DOHH2 (cell line): ENCODE measurements around the gene HNRNPUL1.

Experiments
- H3F3A ChIP-seq: fragments of 200-600 bp; sonication (generic), shearing (Covaris generic); 2 replicates; pipeline ENCODE4 v1.6.0; 2016; ENCODE audit warnings: antibody characterized with exemption, mild to moderate bottlenecking; ENCODE audit not compliant: control insufficient read depth, insufficient read depth
- H3K27ac ChIP-seq: fragments of 200-600 bp; sonication (generic); 2 replicates; pipeline ENCODE4 v1.5.1; 2014; ENCODE audit warnings: low read depth, mild to moderate bottlenecking, low read length, moderate library complexity
- H3K27me3 ChIP-seq: fragments of 200-600 bp; sonication (generic); 2 replicates; pipeline ENCODE4 v1.6.1; 2014; ENCODE audit warnings: mild to moderate bottlenecking, low read length, mixed read lengths; ENCODE audit not compliant: control insufficient read depth
- H3K36me3 ChIP-seq: fragments of 200-600 bp; sonication (generic); 2 replicates; pipeline ENCODE4 v1.6.1; 2014; ENCODE audit warnings: mild to moderate bottlenecking, low read length, moderate library complexity, mixed read lengths; ENCODE audit not compliant: control insufficient read depth
- H3K4me1 ChIP-seq: fragments of 200-600 bp; sonication (generic); 2 replicates; pipeline ENCODE4 v1.6.1; 2014; ENCODE audit warnings: mild to moderate bottlenecking, low read length, mixed read lengths; ENCODE audit not compliant: control insufficient read depth
- H3K4me2 ChIP-seq: fragments of 200-600 bp; sonication (generic); 2 replicates; pipeline ENCODE4 v1.6.0; 2014; ENCODE audit warnings: mild to moderate bottlenecking, low read length, moderate library complexity
- H3K4me3 ChIP-seq: fragments of 200-600 bp; sonication (generic); 2 replicates; pipeline ENCODE4 v1.5.1; 2014; ENCODE audit warnings: mild to moderate bottlenecking, low read length, mixed read lengths
- H3K79me2 ChIP-seq: fragments of 200-600 bp; sonication (generic); 2 replicates; pipeline ENCODE4 v1.6.1; 2014; ENCODE audit warnings: mild to moderate bottlenecking, low read length, mixed read lengths; ENCODE audit not compliant: control insufficient read depth
- H3K9me2 ChIP-seq: fragments of 200-600 bp; sonication (generic); replicated peaks from 2 replicates; pipeline ENCODE4 v1.6.1; 2014; ENCODE audit warnings: mild to moderate bottlenecking, low read length, mixed read lengths; ENCODE audit not compliant: control insufficient read depth
- H3K9me3 ChIP-seq: fragments of 200-600 bp; sonication (generic); 2 replicates; pipeline ENCODE4 v1.6.1; 2014; ENCODE audit warnings: antibody characterized with exemption, low read length, mixed read lengths; ENCODE audit not compliant: control insufficient read depth, insufficient read depth
- H4K20me1 ChIP-seq: fragments of 200-600 bp; sonication (generic); 2 replicates; pipeline ENCODE4 v1.6.0; 2014; ENCODE audit warnings: low read depth, mild to moderate bottlenecking, antibody characterized with exemption, low read length, moderate library complexity; ENCODE audit not compliant: control insufficient read depth, insufficient read depth
- EZH2phosphoT487 ChIP-seq: fragments of 200-600 bp; sonication (generic); IDR thresholded peaks from 2 replicates; pipeline ENCODE4 v1.6.1; 2017; ENCODE audit warnings: borderline replicate concordance, mild to moderate bottlenecking, antibody characterized with exemption, low read length, moderate library complexity, mixed read lengths
- TF ChIP-seq, protein P1 (sequence below): fragments of 200-600 bp; sonication (generic); IDR thresholded peaks from one replicate; pipeline ENCODE4 v1.5.1; 2014; ENCODE audit warnings: antibody characterized with exemption, mild to moderate bottlenecking, low read depth, low read length; ENCODE audit not compliant: poor library complexity, severe bottlenecking

HNRNPUL1 gene

GRCh38 chr19:41355802-41356201 lies 91.6 kb downstream of the HNRNPUL1 start:
- TF ChIP-seq, protein P1, sequence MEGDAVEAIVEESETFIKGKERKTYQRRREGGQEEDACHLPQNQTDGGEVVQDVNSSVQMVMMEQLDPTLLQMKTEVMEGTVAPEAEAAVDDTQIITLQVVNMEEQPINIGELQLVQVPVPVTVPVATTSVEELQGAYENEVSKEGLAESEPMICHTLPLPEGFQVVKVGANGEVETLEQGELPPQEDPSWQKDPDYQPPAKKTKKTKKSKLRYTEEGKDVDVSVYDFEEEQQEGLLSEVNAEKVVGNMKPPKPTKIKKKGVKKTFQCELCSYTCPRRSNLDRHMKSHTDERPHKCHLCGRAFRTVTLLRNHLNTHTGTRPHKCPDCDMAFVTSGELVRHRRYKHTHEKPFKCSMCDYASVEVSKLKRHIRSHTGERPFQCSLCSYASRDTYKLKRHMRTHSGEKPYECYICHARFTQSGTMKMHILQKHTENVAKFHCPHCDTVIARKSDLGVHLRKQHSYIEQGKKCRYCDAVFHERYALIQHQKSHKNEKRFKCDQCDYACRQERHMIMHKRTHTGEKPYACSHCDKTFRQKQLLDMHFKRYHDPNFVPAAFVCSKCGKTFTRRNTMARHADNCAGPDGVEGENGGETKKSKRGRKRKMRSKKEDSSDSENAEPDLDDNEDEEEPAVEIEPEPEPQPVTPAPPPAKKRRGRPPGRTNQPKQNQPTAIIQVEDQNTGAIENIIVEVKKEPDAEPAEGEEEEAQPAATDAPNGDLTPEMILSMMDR = no peak
- no peak for TF ChIP-seq EZH2phosphoT487
- H3K36me3 ChIP-seq = peaks cover 23% of the 10 kb centered on the region
- no peak overlapping the region for H3K4me2 ChIP-seq
- no peak overlapping the region for H3K4me3 ChIP-seq
- H3K9me2 ChIP-seq = no peaks in the 10 kb centered on the region
- H3K27ac ChIP-seq = no peak overlapping the region
- no peaks in the 10 kb centered on the region for H3K27me3 ChIP-seq
- H3K79me2 ChIP-seq = peaks cover 32% of the 10 kb centered on the region
- no peaks in the 10 kb centered on the region for H3K9me3 ChIP-seq
- H3K4me1 ChIP-seq = peaks cover 9% of the 10 kb centered on the region
- H3F3A ChIP-seq = no peaks in the 10 kb centered on the region
- peaks cover 4% of the 10 kb centered on the region; the same call in 1 of the 2 replicates for H4K20me1 ChIP-seq

DNA sequence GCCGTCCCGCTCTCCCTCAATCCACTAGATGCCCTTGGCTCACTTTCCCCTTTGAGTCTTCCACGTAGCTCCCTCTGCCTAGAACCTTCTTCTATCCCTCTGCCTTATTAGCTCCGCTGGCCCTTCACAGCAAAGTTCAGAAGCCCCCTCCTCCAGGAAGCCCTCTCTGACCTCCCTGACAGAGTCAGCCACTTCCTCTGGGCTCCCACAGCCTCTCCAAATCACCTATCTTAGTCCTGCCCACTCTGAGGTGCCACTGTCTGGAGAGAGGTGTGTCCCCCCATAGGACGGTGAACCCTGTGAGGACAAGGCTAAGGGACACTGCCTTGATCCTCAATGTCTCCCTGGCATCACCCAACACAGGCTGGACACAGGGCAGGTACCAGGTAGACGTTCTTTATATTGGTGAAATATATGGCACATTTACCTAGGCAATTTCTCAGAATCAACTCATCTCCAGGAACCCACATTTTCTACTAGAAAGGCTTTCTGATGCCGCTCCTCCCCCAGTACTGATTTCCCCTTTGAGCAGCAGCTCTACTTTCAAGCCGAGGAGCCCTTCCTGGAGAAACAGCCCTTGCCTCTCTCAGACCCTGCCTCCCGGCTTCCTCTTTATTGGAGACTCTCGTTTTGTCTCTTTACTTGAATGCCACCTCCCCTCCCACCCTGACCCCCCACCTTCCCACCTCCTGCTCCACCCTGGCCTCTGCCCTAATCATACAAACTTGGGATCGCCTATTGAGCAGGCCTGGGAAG lies 93.0 kb downstream of the HNRNPUL1 start:
- no peaks in the 10 kb centered on the region for H3K9me2 ChIP-seq
- no peaks in the 10 kb centered on the region for H3K27me3 ChIP-seq
- H3K36me3 ChIP-seq = peaks cover 9% of the 10 kb centered on the region
- peaks cover 18% of the 10 kb centered on the region for H3K79me2 ChIP-seq
- no peaks in the 10 kb centered on the region for H4K20me1 ChIP-seq
- no peaks in the 10 kb centered on the region for H3F3A ChIP-seq
- no peak overlapping the region for H3K4me3 ChIP-seq
- peaks cover 5% of the 10 kb centered on the region for H3K4me1 ChIP-seq
- H3K27ac ChIP-seq = no peak overlapping the region
- H3K9me3 ChIP-seq = no peaks in the 10 kb centered on the region
- TF ChIP-seq EZH2phosphoT487 = no peak
- TF ChIP-seq, protein P1 = no peak
- H3K4me2 ChIP-seq = no peak overlapping the region
